Measurements from ENCODE around the gene SEPTIN5. TPM values are rescaled to one million over a fixed set of nuclear protein-coding genes. Genes with fewer than 3 reads are reported as not detected.

Gene SEPTIN5
- total and polyA plus RNA-seq, 12 donors: 56.5 to 218 (median 143) TPM

- DNase-seq (no peak), ATAC-seq (peak in 2 of 8 donors; percentile 15 to 36)
- WGBS, 2 donors: 36 to 39% methylated on average over 16 of the region's 16 CpGs
- Histone ChIP-seq H3K4me3 (peak overlapping the region in 9 of 10 donors; percentile 2 to 37 (median 17)), H3K4me1 (peaks cover 14 to 43% (median 35%) of the 10 kb centered on the region in 9 donors), H3K27ac (no peak overlapping the region), H3K9me3 (no peaks in the 10 kb centered on the region), H3K36me3 (no peaks in the 10 kb centered on the region), H3K27me3 (peaks cover 65 to 94% (median 87%) of the 10 kb centered on the region in 7 donors)
- intact Hi-C loops (cut with DNase I): loop anchor here in 2 of 10 donors (10.0 kb wide), 2 partner anchors 47 to 87 kb away; no protein-coding TSS in a partner anchor
- TF ChIP-seq CTCF (IDR thresholded peaks at IDR 0.05): no peak
Observed at GRCh38 chr22:19757140-19757984, 43.1 kb downstream of the SEPTIN5 start.

- DNase-seq (no peak), ATAC-seq (peak in 1 of 8 donors; percentile 7)
- no peak for TF ChIP-seq CTCF (IDR thresholded peaks at IDR 0.05)
- intact Hi-C loops (cut with DNase I): loop anchor here in 2 of 10 donors (10.0 kb wide), 2 partner anchors 47 to 87 kb away; no protein-coding TSS in a partner anchor
- Histone ChIP-seq H3K27ac (no peak overlapping the region), H3K9me3 (no peaks in the 10 kb centered on the region), H3K27me3 (peaks cover 73 to 94% (median 92%) of the 10 kb centered on the region in 7 donors), H3K4me3 (no peak overlapping the region), H3K36me3 (no peaks in the 10 kb centered on the region), H3K4me1 (peaks cover 14 to 43% (median 35%) of the 10 kb centered on the region in 9 donors)
- WGBS, 2 donors: 31 to 35% methylated on average over 42 to 43 of the region's 43 CpGs
Observed at GRCh38 chr22:19757985-19758895, 43.9 kb downstream of the SEPTIN5 start.

DNA sequence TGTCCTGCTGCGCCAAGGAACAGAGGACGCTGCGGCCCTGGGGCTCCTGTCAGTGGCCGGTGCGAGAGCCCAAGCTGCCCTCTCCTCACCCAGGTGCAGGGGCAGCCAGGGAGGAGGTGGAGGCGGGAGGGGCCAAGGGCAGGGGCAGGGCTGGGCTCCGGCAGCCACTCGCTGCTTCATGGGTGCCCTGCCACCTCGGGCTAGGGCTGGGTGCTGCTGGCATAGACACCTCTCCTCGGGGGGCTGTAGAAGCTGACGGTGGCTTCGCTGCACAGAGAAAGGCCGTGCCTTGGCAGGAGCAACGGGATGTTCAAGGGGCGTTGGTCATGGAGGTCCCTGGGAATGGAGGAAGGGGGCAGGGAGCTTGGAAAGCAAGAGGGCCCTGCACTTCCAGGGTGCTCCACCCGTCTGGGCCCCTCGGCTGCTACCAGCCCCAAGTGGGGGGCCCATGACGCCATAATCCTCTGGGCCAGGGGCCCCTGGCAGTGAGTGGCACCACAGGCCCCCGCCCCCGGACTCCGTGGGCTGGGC, 44.7 kb downstream of the SEPTIN5 start:
- H3K27me3 ChIP-seq: peaks cover 80 to 94% (median 92%) of the 10 kb centered on the region in 7 donors
- no peaks in the 10 kb centered on the region for H3K36me3 ChIP-seq
- peaks cover 14 to 43% (median 35%) of the 10 kb centered on the region in 9 donors for H3K4me1 ChIP-seq
- H3K9me3 ChIP-seq: no peaks in the 10 kb centered on the region
- ATAC-seq (no peak), DNase-seq (no peak)
- no peak overlapping the region for H3K27ac ChIP-seq
- no peak overlapping the region for H3K4me3 ChIP-seq
- 6% methylated on average over 21 of the region's 21 CpGs for WGBS, 2 donors
- intact Hi-C loops (cut with DNase I): loop anchor here in 2 of 10 donors (10.0 kb wide), 2 partner anchors 46 to 86 kb away; no protein-coding TSS in a partner anchor
- no peak for TF ChIP-seq CTCF (IDR thresholded peaks at IDR 0.05)
